ENCODE measurements around the gene RGS9. TPM values are rescaled to one million over a fixed set of nuclear protein-coding genes. Genes with fewer than 3 reads are reported as not detected.

Gene RGS9
- total RNA-seq, 3 donors from 2014 or later: 8.7 to 14.6 (median 13.3) TPM

DNA sequence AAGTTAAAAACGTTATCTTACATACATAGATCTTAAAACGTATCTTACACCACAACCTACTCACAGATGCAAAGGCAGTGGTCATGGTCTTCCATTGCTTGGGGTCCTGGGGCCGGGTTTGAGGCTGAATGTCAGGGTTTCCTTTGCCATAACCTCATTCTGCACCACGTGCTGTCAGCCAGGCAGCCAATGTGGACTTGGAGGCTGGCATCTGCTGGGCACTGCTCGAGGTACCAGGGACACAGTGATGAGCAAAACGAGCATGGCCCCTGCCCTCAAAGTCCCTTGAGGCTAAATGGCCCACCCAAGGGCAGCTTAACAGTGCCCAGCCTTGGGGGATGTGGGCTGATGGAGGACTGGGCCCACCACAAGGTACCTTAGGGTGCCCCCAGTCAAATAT lies 35.8 kb upstream of the RGS9 start:
- peaks cover 6% of the 10 kb centered on the region for H3K4me1 ChIP-seq (ENCODE audit: low read depth)
- ATAC-seq (no peak), DNase-seq (no peak)
- no peaks in the 10 kb centered on the region for H3K36me3 ChIP-seq (ENCODE audit: low read depth)
- H3K4me3 ChIP-seq: no peak overlapping the region
- intact Hi-C loops (cut with DNase I, micrococcal nuclease): loop anchor here (5.0 to 10.0 kb wide), 2 partner anchors 134 to 137 kb away; no protein-coding TSS in a partner anchor
- H3K9me3 ChIP-seq: no peaks in the 10 kb centered on the region
- TF ChIP-seq, protein P1, sequence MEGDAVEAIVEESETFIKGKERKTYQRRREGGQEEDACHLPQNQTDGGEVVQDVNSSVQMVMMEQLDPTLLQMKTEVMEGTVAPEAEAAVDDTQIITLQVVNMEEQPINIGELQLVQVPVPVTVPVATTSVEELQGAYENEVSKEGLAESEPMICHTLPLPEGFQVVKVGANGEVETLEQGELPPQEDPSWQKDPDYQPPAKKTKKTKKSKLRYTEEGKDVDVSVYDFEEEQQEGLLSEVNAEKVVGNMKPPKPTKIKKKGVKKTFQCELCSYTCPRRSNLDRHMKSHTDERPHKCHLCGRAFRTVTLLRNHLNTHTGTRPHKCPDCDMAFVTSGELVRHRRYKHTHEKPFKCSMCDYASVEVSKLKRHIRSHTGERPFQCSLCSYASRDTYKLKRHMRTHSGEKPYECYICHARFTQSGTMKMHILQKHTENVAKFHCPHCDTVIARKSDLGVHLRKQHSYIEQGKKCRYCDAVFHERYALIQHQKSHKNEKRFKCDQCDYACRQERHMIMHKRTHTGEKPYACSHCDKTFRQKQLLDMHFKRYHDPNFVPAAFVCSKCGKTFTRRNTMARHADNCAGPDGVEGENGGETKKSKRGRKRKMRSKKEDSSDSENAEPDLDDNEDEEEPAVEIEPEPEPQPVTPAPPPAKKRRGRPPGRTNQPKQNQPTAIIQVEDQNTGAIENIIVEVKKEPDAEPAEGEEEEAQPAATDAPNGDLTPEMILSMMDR (IDR thresholded peaks at IDR 0.05): no peak

DNA sequence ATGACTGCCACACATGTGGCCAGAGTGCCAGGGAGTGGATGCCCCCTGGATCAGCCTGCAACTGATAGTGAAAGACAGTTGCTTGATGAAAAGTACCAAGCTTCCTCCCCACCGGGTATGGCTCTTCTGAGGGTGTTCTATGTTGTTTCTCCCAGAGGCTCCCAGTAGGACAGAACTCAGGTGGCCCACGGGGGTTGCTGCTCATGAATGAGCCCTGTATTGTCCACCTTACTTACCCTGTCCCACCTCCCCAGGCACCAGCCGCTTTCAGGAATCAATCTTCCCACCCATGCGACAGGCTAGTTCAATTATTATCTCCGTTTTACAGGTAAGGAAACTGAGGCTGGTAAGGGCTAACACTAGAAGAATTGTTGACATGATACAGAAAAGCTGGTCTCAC lies 34.9 kb upstream of the RGS9 start:
- ATAC-seq (no peak), DNase-seq (no peak)
- intact Hi-C loops (cut with DNase I, micrococcal nuclease): loop anchor here (5.0 to 10.0 kb wide), 2 partner anchors 135 to 137 kb away; no protein-coding TSS in a partner anchor

DNA sequence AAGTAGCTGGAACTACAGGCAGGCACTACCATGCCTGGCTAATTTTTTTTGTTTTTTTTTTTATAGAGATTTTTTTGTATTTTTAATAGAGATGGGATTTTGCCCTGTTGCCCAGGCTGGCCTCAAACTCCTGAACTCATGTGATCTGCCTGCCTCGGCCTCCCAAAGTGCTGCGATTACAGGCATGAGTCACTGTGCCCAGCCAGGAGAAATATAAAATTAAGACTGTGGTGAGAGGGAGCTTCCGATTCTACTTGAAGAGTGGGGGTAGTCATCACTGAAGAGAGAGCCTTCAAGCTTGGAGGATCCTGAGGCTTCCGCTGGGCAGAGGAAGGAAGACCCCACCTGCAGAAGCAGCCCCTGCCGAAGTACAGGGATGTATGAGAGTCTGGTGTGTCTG lies 34.4 kb upstream of the RGS9 start:
- intact Hi-C loops (cut with DNase I, micrococcal nuclease): loop anchor here (5.0 to 10.0 kb wide), 2 partner anchors 135 to 138 kb away; no protein-coding TSS in a partner anchor
- peaks cover 6% of the 10 kb centered on the region for H3K4me1 ChIP-seq (ENCODE audit: low read depth)
- no peak for DNase-seq
- no peak overlapping the region for H3K4me3 ChIP-seq
- no peak for ATAC-seq
- no peaks in the 10 kb centered on the region for H3K36me3 ChIP-seq (ENCODE audit: low read depth)
- no peaks in the 10 kb centered on the region for H3K9me3 ChIP-seq
- TF ChIP-seq, protein P1 (IDR thresholded peaks at IDR 0.05): no peak

More for the DNA sequence above, 34.9 kb upstream of the RGS9 start:
- Histone ChIP-seq H3K4me3 (no peak overlapping the region), H3K4me1 (ENCODE audit: low read depth) (peaks cover 6% of the 10 kb centered on the region), H3K36me3 (ENCODE audit: low read depth) (no peaks in the 10 kb centered on the region), H3K9me3 (no peaks in the 10 kb centered on the region)
- TF ChIP-seq, protein P1 (IDR thresholded peaks at IDR 0.05): no peak

DNA sequence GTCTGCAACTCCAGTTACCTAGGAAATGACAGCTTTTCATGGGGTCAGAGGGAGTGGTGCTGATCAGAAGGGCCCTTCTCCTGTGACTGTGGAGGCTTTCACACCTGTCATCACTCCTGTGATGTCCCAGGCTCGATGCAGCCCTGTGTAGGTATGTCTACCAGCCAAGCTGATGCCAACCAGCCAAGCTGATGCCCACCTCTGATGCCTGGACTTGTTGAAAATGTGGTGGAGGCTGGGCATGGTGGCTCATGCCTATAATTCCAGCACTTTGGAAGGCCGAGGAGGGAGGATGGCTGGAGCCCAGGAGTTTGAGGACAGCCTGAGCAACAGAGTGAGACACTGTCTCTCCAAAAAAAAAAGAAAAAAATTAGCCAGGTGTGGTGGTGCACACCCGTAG lies 33.7 kb upstream of the RGS9 start:
- no peak for ATAC-seq
- no peak overlapping the region for H3K4me3 ChIP-seq
- DNase-seq: no peak
- no peaks in the 10 kb centered on the region for H3K36me3 ChIP-seq (ENCODE audit: low read depth)
- peaks cover 6% of the 10 kb centered on the region for H3K4me1 ChIP-seq (ENCODE audit: low read depth)
- no peaks in the 10 kb centered on the region for H3K9me3 ChIP-seq
- intact Hi-C loops (cut with DNase I, micrococcal nuclease): loop anchor here (5.0 to 10.0 kb wide), 2 partner anchors 136 to 139 kb away; no protein-coding TSS in a partner anchor
- TF ChIP-seq, protein P1 (IDR thresholded peaks at IDR 0.05): no peak

DNA sequence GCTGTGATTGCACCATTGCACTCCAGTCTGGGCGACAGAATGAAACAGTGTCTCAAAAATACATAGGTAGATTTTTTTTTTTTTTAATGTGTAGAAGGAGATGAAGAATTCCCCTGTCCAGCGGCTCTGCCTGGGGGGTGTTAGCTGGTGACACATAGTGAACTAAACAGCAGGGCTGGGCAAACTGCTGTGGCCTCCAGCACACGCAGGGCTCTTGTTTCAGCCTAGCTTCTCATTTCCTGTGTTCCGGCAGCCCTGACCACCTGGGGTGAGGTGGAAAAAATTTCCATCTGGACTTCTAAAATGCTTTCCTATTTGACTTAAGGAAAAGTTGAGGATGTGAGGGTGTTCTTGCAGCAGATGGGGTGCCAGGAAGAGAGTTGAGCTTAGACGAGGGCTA lies 33.3 kb upstream of the RGS9 start:
- TF ChIP-seq, protein P1 (IDR thresholded peaks at IDR 0.05): no peak
- no peak for DNase-seq
- Histone ChIP-seq H3K36me3 (ENCODE audit: low read depth) (no peaks in the 10 kb centered on the region), H3K4me1 (ENCODE audit: low read depth) (peaks cover 6% of the 10 kb centered on the region), H3K9me3 (no peaks in the 10 kb centered on the region), H3K4me3 (no peak overlapping the region)
- ATAC-seq: no peak
- intact Hi-C loops (cut with DNase I, micrococcal nuclease): loop anchor here (5.0 to 10.0 kb wide), 2 partner anchors 137 to 139 kb away; no protein-coding TSS in a partner anchor
